LNCaP clone FGC (cell line): ENCODE measurements around the gene LRRK1.

Experiments used
- DNase-seq: peaks from one replicate; pipeline ENCODE4 v3.0.0-alpha.2; 2011; ENCODE audit warnings: low read depth
- H3K4me3 ChIP-seq: 2 replicates; pipeline ENCODE4 v1.5.1; 2011; ENCODE audit warnings: mild to moderate bottlenecking, low read depth, low read length, control low read depth
- CTCF ChIP-seq: IDR thresholded peaks from 2 replicates; pipeline ENCODE4 v1.5.1; 2012; ENCODE audit warnings: mild to moderate bottlenecking; ENCODE audit not compliant: control insufficient read depth, insufficient read depth; ENCODE audit errors: extremely low read depth

Gene LRRK1

GRCh38 chr15:101058735-101059134 lies 139.6 kb downstream of the LRRK1 start:
- DNase-seq, result no peak
- TF ChIP-seq CTCF, result no peak
- no peak overlapping the region for H3K4me3 ChIP-seq

- H3K4me3 ChIP-seq, result no peak overlapping the region
These were observed 140.5 kb downstream of the LRRK1 start for GRCh38 chr15:101059381-101060341.

GRCh38 chr15:101060576-101061551 lies 141.7 kb downstream of the LRRK1 start:
- no peak for TF ChIP-seq CTCF
- DNase-seq, result no peak

More at GRCh38 chr15:101059381-101060341, 140.5 kb downstream of the LRRK1 start:
- DNase-seq, result no peak
- no peak for TF ChIP-seq CTCF

GRCh38 chr15:101062063-101062462 lies 142.9 kb downstream of the LRRK1 start:
- DNase-seq, result no peak
- no peak for TF ChIP-seq CTCF
- no peak overlapping the region for H3K4me3 ChIP-seq

More at GRCh38 chr15:101060576-101061551, 141.7 kb downstream of the LRRK1 start:
- no peak overlapping the region for H3K4me3 ChIP-seq

GRCh38 chr15:101062471-101063171 lies 143.5 kb downstream of the LRRK1 start:
- no peak overlapping the region for H3K4me3 ChIP-seq
- DNase-seq, result no peak
- TF ChIP-seq CTCF, result no peak

- no peak for TF ChIP-seq CTCF
- DNase-seq, result no peak
- H3K4me3 ChIP-seq, result no peak overlapping the region
These were observed 144.1 kb downstream of the LRRK1 start for GRCh38 chr15:101063212-101063611.
